ENCODE results near the gene PTGFRN. TPM values are rescaled to one million over a fixed set of nuclear protein-coding genes. Genes with fewer than 3 reads are reported as not detected.

The PTGFRN gene
- total and polyA plus RNA-seq, 2 experiments from 2014 or later = 16.6 to 31.0 TPM

DNA sequence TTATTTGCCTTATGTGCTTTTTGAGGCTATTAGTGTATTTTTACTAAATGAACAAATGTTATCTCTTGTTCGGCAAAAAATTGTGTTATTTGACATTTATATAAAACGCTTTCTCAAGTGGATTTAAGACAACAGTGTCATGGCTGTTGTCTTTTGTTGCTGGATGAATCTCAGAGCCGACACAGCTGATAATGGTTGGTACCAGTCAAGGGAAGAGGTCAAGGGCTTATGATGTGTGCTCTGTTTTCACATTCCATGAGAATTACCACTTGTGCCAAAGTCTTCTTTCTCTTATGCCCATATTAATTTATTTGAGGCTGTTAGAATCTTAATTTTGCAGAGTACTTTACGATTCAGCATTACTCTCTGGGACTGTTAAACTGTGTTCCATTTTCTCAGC lies 74.0 kb downstream of the PTGFRN start:
- no peak for DNase-seq (ENCODE audit: low spot score)
- Histone ChIP-seq H3K9me3 (ENCODE audit: low read depth) (no peaks in the 10 kb centered on the region), H3K4me2 (peak overlapping the region; percentile 28), H3K9me2 (replicated peaks; ENCODE audit: insufficient read depth) (no peaks in the 10 kb centered on the region), H4K20me1 (ENCODE audit: insufficient read depth, poor library complexity, severe bottlenecking) (no peaks in the 10 kb centered on the region), H3K27ac (no peak overlapping the region), H3K27me3 (no peaks in the 10 kb centered on the region), H2AFZ (no peak overlapping the region), H3K36me3 (replicated peaks; ENCODE audit: insufficient read depth, low read depth) (no peaks in the 10 kb centered on the region), H3K79me2 (no peaks in the 10 kb centered on the region), H3K4me3 (no peak overlapping the region), H3K4me1 (ENCODE audit: insufficient read depth) (peaks cover 30% of the 10 kb centered on the region)
- TF ChIP-seq, protein P1, sequence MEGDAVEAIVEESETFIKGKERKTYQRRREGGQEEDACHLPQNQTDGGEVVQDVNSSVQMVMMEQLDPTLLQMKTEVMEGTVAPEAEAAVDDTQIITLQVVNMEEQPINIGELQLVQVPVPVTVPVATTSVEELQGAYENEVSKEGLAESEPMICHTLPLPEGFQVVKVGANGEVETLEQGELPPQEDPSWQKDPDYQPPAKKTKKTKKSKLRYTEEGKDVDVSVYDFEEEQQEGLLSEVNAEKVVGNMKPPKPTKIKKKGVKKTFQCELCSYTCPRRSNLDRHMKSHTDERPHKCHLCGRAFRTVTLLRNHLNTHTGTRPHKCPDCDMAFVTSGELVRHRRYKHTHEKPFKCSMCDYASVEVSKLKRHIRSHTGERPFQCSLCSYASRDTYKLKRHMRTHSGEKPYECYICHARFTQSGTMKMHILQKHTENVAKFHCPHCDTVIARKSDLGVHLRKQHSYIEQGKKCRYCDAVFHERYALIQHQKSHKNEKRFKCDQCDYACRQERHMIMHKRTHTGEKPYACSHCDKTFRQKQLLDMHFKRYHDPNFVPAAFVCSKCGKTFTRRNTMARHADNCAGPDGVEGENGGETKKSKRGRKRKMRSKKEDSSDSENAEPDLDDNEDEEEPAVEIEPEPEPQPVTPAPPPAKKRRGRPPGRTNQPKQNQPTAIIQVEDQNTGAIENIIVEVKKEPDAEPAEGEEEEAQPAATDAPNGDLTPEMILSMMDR (IDR thresholded peaks at IDR 0.05; ENCODE audit: poor library complexity) = no peak
- no peak for TF ChIP-seq EZH2 (IDR thresholded peaks at IDR 0.05; ENCODE audit: borderline replicate concordance)
- TF ChIP-seq EZH2phosphoT487 (IDR thresholded peaks at IDR 0.05; ENCODE audit: low read depth, severe bottlenecking, unreplicated experiment) = no peak
- WGBS (ENCODE audit: low lambda C conversion rate, missing lambda C conversion rate) = 71% methylated on average over 4 of the region's 4 CpGs

DNA sequence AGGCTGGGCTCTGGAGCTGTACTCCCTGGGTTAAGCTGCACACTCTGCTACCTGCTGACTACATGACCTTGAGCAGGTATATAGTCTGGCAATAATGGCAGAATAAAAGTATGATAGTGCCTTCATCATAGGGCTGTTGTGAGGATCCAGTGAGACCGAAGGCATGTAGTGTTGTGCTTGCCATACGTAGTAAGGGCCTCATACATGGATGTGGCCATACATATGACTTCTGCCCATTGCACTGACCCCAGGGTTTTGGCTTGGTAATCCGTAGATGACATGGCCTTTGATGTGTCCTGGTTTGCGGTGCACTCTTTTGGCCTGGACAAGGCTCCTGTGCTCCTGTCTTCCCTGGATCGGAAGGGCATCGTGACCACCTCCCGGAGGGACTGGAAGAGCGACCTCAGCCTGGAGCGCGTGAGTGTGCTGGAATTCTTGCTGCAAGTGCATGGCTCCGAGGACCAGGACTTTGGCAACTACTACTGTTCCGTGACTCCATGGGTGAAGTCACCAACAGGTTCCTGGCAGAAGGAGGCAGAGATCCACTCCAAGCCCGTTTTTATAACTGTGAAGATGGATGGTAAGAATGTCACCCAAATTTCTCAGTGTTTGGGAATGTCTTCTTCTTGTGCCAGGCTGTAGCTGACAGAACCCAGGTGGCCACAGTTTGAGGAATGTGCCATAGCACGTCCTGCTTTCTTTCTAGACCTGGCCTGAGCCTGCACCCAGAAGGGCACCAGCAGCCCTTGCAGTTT lies 74.9 kb downstream of the PTGFRN start:
- no peaks in the 10 kb centered on the region for H4K20me1 ChIP-seq (ENCODE audit: insufficient read depth, poor library complexity, severe bottlenecking)
- 97% methylated on average over 14 of the region's 14 CpGs for whole genome bisulfite sequencing (ENCODE audit: low lambda C conversion rate, missing lambda C conversion rate)
- TF ChIP-seq, protein P1 (IDR thresholded peaks at IDR 0.05; ENCODE audit: poor library complexity) = no peak
- TF ChIP-seq EZH2phosphoT487 (IDR thresholded peaks at IDR 0.05; ENCODE audit: low read depth, severe bottlenecking, unreplicated experiment) = no peak
- no peak for TF ChIP-seq EZH2 (IDR thresholded peaks at IDR 0.05; ENCODE audit: borderline replicate concordance)
- H2AFZ ChIP-seq = no peak overlapping the region
- H3K9me2 ChIP-seq (replicated peaks; ENCODE audit: insufficient read depth) = no peaks in the 10 kb centered on the region
- no peaks in the 10 kb centered on the region for H3K9me3 ChIP-seq (ENCODE audit: low read depth)
- no peaks in the 10 kb centered on the region for H3K36me3 ChIP-seq (replicated peaks; ENCODE audit: insufficient read depth, low read depth)
- H3K27me3 ChIP-seq = no peaks in the 10 kb centered on the region
- no peaks in the 10 kb centered on the region for H3K79me2 ChIP-seq
- DNase-seq (ENCODE audit: low spot score) = no peak
- peaks cover 30% of the 10 kb centered on the region for H3K4me1 ChIP-seq (ENCODE audit: insufficient read depth)
- no peak overlapping the region for H3K4me3 ChIP-seq
- H3K27ac ChIP-seq = no peak overlapping the region
- H3K4me2 ChIP-seq = no peak overlapping the region

DNA sequence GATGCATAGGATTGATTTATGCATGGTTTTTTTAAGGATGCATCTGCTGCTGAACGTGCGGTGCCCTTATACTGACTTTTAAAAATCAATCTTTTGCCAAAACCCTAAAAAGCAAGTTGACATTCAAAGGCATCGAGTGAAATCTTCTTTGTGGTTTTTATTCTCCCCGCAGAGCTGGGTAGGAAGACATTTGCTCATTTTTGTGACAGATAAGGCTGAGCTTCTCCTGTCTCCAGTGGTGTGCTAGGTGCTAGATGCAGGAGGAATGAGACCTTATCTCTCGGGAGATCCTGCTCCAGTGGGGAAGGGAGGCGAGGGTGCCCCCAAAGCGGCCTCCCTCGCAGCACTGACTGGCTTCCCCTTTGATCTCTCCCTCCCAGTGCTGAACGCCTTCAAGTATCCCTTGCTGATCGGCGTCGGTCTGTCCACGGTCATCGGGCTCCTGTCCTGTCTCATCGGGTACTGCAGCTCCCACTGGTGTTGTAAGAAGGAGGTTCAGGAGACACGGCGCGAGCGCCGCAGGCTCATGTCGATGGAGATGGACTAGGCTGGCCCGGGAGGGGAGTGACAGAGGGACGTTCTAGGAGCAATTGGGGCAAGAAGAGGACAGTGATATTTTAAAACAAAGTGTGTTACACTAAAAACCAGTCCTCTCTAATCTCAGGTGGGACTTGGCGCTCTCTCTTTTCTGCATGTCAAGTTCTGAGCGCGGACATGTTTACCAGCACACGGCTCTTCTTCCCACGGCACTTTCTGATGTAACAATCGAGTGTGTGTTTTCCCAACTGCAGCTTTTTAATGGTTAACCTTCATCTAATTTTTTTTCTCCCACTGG lies 76.9 kb downstream of the PTGFRN start:
- WGBS (ENCODE audit: low lambda C conversion rate, missing lambda C conversion rate) = 80% methylated on average over 29 of the region's 29 CpGs
- no peaks in the 10 kb centered on the region for H3K9me3 ChIP-seq (ENCODE audit: low read depth)
- H3K79me2 ChIP-seq = no peaks in the 10 kb centered on the region
- TF ChIP-seq, protein P1 (IDR thresholded peaks at IDR 0.05; ENCODE audit: poor library complexity) = no peak
- H3K4me2 ChIP-seq = peak overlapping the region; percentile 12
- H3K27ac ChIP-seq = peak overlapping the region; percentile 33
- no peak overlapping the region for H2AFZ ChIP-seq
- H3K4me3 ChIP-seq = no peak overlapping the region
- no peak for DNase-seq (ENCODE audit: low spot score)
- H3K4me1 ChIP-seq (ENCODE audit: insufficient read depth) = peaks cover 29% of the 10 kb centered on the region
- no peaks in the 10 kb centered on the region for H4K20me1 ChIP-seq (ENCODE audit: insufficient read depth, poor library complexity, severe bottlenecking)
- H3K36me3 ChIP-seq (replicated peaks; ENCODE audit: insufficient read depth, low read depth) = no peaks in the 10 kb centered on the region
- no peaks in the 10 kb centered on the region for H3K27me3 ChIP-seq
- no peaks in the 10 kb centered on the region for H3K9me2 ChIP-seq (replicated peaks; ENCODE audit: insufficient read depth)

All from hepatocyte (in vitro differentiated cells).